Smooth muscle cell (in vitro differentiated cells): ENCODE data around the gene ATP4B. TPM values are rescaled to one million over a fixed set of nuclear protein-coding genes. Genes with fewer than 3 reads are reported as not detected.

ENCODE experiments used
- DNase-seq: peaks from one replicate; lab custom pipeline; 2025; ENCODE audit not compliant: unreplicated experiment; lab: John Stamatoyannopoulos, UW
- H2AFZ ChIP-seq: fragments of 200-600 bp; sonication (generic); 2 replicates; pipeline ENCODE4 v1.6.0; 2016; ENCODE audit warnings: antibody characterized with exemption, low read depth, mild to moderate bottlenecking
- H3F3A ChIP-seq: fragments of 200-600 bp; sonication (generic); 2 replicates; pipeline ENCODE4 v1.6.0; 2017; ENCODE audit warnings: antibody characterized with exemption, low read depth
- H3K27ac ChIP-seq: fragments of 200-600 bp; sonication (generic); 2 replicates; pipeline ENCODE4 v1.5.1; 2016; ENCODE audit warnings: low read depth, mild to moderate bottlenecking
- H3K27me3 ChIP-seq: fragments of 200-600 bp; sonication (generic); 2 replicates; pipeline ENCODE4 v1.6.1; 2016; ENCODE audit warnings: low read depth, mild to moderate bottlenecking
- H3K36me3 ChIP-seq: fragments of 200-600 bp; sonication (generic); 2 replicates; pipeline ENCODE4 v1.5.1; 2016; ENCODE audit warnings: low read depth
- H3K4me1 ChIP-seq: fragments of 200-600 bp; sonication (generic); 2 replicates; pipeline ENCODE4 v1.5.1; 2016; ENCODE audit warnings: low read depth
- H3K4me2 ChIP-seq: fragments of 200-600 bp; sonication (generic); 2 replicates; pipeline ENCODE4 v1.6.0; 2016; ENCODE audit warnings: mild to moderate bottlenecking
- H3K4me3 ChIP-seq: fragments of 200-600 bp; sonication (generic); 2 replicates; pipeline ENCODE4 v1.5.1; 2016; ENCODE audit warnings: mild to moderate bottlenecking
- H3K79me2 ChIP-seq: fragments of 200-600 bp; sonication (generic); 2 replicates; pipeline ENCODE4 v1.6.0; 2016; ENCODE audit warnings: low read depth, mild to moderate bottlenecking
- H3K9ac ChIP-seq: fragments of 200-600 bp; sonication (generic); 2 replicates; pipeline ENCODE4 v1.6.0; 2016; ENCODE audit warnings: low read depth
- H3K9me3 ChIP-seq: fragments of 200-600 bp; sonication (generic); replicated peaks from 2 replicates; pipeline ENCODE4 v1.5.1; 2016; ENCODE audit warnings: low read depth
- H4K20me1 ChIP-seq: fragments of 200-600 bp; sonication (generic); 2 replicates; pipeline ENCODE4 v1.6.0; 2016; ENCODE audit warnings: low read depth
- CTCF ChIP-seq: fragments of 200-600 bp; sonication (generic); IDR thresholded peaks from 2 replicates; pipeline ENCODE4 v1.5.1; 2017; ENCODE audit warnings: borderline replicate concordance, mild to moderate bottlenecking, antibody characterized with exemption; ENCODE audit not compliant: insufficient read depth, poor library complexity, severe bottlenecking
- WGBS: methylation state at CpG from one replicate; pipeline ENCODE4 v1.1.7; 2016; ENCODE audit warnings: low lambda C conversion rate; 5-methylcytosine and 5-hydroxymethylcytosine counted together
- polyA plus RNA-seq: library from polyadenylated mRNA; unstranded; fragments of >200 nt; fragmentation: Nextera tagmentation; extraction: Ambion mirVana; gene quantifications from 2 replicates; pipeline ENCODE4 v1.2.1, GENCODE V29; 2016
- total RNA-seq: library from RNA; depleted of rRNA; stranded (reverse); fragments of >200 nt; gene quantifications from 2 replicates; pipeline ENCODE4 v1.2.3, GENCODE V29; 2014

The ATP4B gene
- total and polyA plus RNA-seq, 2 experiments from 2014 or later, result not detected

- Histone ChIP-seq H3K27me3 (no peaks in the 10 kb centered on the region), H3K79me2 (no peaks in the 10 kb centered on the region), H2AFZ (no peak overlapping the region), H3K4me2 (no peak overlapping the region), H3F3A (no peaks in the 10 kb centered on the region), H3K4me1 (no peaks in the 10 kb centered on the region), H4K20me1 (no peaks in the 10 kb centered on the region), H3K9me3 (no peaks in the 10 kb centered on the region), H3K4me3 (no peak overlapping the region), H3K36me3 (no peaks in the 10 kb centered on the region), H3K27ac (no peak overlapping the region), H3K9ac (no peak overlapping the region)
- no peak for DNase-seq
- TF ChIP-seq CTCF, result no peak
- WGBS, result 89% methylated on average over 3 of the region's 3 CpGs
Measured at GRCh38 chr13:113665597-113666328, 7.8 kb upstream of the ATP4B start.

GRCh38 chr13:113664751-113665596 is 7.0 kb upstream of the ATP4B start:
- WGBS, result 85% methylated on average over 21 of the region's 21 CpGs
- Histone ChIP-seq H3K4me1 (no peaks in the 10 kb centered on the region), H3K36me3 (no peaks in the 10 kb centered on the region), H3K79me2 (no peaks in the 10 kb centered on the region), H3K4me2 (no peak overlapping the region), H2AFZ (no peak overlapping the region), H3K4me3 (no peak overlapping the region), H3K9me3 (no peaks in the 10 kb centered on the region), H3K9ac (no peak overlapping the region), H3K27me3 (no peaks in the 10 kb centered on the region), H3F3A (no peaks in the 10 kb centered on the region), H4K20me1 (no peaks in the 10 kb centered on the region), H3K27ac (no peak overlapping the region)
- no peak for DNase-seq
- no peak for TF ChIP-seq CTCF

- H3K9me3 ChIP-seq, result no peaks in the 10 kb centered on the region
- H3K4me1 ChIP-seq, result no peaks in the 10 kb centered on the region
- no peak overlapping the region for H3K4me2 ChIP-seq
- no peaks in the 10 kb centered on the region for H3F3A ChIP-seq
- H3K9ac ChIP-seq, result no peak overlapping the region
- H3K79me2 ChIP-seq, result no peaks in the 10 kb centered on the region
- no peaks in the 10 kb centered on the region for H3K36me3 ChIP-seq
- no peaks in the 10 kb centered on the region for H3K27me3 ChIP-seq
- DNase-seq, result no peak
- H3K27ac ChIP-seq, result no peak overlapping the region
- WGBS, result 95% methylated on average over 15 of the region's 15 CpGs
- TF ChIP-seq CTCF, result no peak
- H3K4me3 ChIP-seq, result no peak overlapping the region
- H4K20me1 ChIP-seq, result no peaks in the 10 kb centered on the region
- H2AFZ ChIP-seq, result no peak overlapping the region
Measured at GRCh38 chr13:113663934-113664333, 5.9 kb upstream of the ATP4B start.
